Uterus (tissue), 4 donors: ENCODE measurements around the gene NDUFV2. TPM values are rescaled to one million over a fixed set of nuclear protein-coding genes. Genes with fewer than 3 reads are reported as not detected.
"Not testable (repeated sequence)": the region's sequence is repeated elsewhere in the genome, so short reads cannot be mapped to it uniquely, and the experiment has no call there.

Experiments used
- DNase-seq, 2 donors: peaks; one replicate each; pipeline ENCODE4 v3.0.0-alpha.2; 2019 to 2020
- H3K27ac ChIP-seq, 2 donors: fragments of 200-600 bp; sonication (generic); 1 replicate in 1 of 2; 2 replicates in 1 of 2; pipeline ENCODE4 v1.5.1; 2016 to 2018
- H3K27me3 ChIP-seq, 2 donors: fragments of 200-600 bp; sonication (generic); one replicate each; pipeline ENCODE4 v1.5.1; 2018 to 2019; ENCODE audit warnings: control low read depth in 1 of 2
- H3K36me3 ChIP-seq, 2 donors: fragments of 200-600 bp; sonication (generic); one replicate each; pipeline ENCODE4 v1.5.1; 2019; ENCODE audit warnings: control low read depth in 1 of 2
- H3K4me1 ChIP-seq, 2 donors: fragments of 200-600 bp; sonication (generic); one replicate each; pipeline ENCODE4 v1.5.1; 2018 to 2019; ENCODE audit warnings: control low read depth in 1 of 2
- H3K4me3 ChIP-seq, 2 donors: fragments of 200-600 bp; sonication (generic); 1 replicate in 1 of 2; 2 replicates in 1 of 2; pipeline ENCODE4 v1.5.1; 2018 to 2019; ENCODE audit warnings: mild to moderate bottlenecking in 1 of 2
- H3K9me3 ChIP-seq, 2 donors: fragments of 200-600 bp; sonication (generic); one replicate each; pipeline ENCODE4 v1.5.1; 2019; ENCODE audit warnings: control low read depth in 1 of 2
- POLR2A ChIP-seq, 2 donors: fragments of 450-650 bp; IDR thresholded peaks; one replicate each; pipeline ENCODE4 v1.6.1; 2016; ENCODE audit warnings: antibody characterized with exemption in 2 of 2, mild to moderate bottlenecking in 1 of 2, moderate library complexity in 1 of 2
- intact Hi-C: fragments of 100-400 bp; cut with DNase I; formaldehyde crosslinking; loops from one replicate; pipeline ENCODE4 v1.15.1; 2023; ENCODE audit warnings: low total_unique reads
- total RNA-seq, 4 donors: library from RNA; depleted of rRNA in 3 of 4; stranded (reverse); fragments of >200 nt in 3 of 4; gene quantifications; one replicate each; pipeline versions ENCODE4 v1.1.0 to v1.2.4, GENCODE V29; 2014 to 2023
- TF ChIP-seq, protein P1 (sequence below), 4 experiments: fragments of 200-600 bp in 2 of 4; fragments of 450-650 bp in 2 of 4; sonication (generic) in 2 of 4; IDR thresholded peaks; one replicate each; pipeline ENCODE4 v1.5.1; 2016 to 2019; ENCODE audit warnings: antibody characterized with exemption in 4 of 4, mild to moderate bottlenecking in 2 of 4, moderate library complexity in 1 of 4
- donor health status: DM: yes; HTN: yes; CAD: no.

The NDUFV2 gene
- total RNA-seq, 4 donors from 2014 or later: 54.8 to 99.8 (median 95.8) TPM

DNA sequence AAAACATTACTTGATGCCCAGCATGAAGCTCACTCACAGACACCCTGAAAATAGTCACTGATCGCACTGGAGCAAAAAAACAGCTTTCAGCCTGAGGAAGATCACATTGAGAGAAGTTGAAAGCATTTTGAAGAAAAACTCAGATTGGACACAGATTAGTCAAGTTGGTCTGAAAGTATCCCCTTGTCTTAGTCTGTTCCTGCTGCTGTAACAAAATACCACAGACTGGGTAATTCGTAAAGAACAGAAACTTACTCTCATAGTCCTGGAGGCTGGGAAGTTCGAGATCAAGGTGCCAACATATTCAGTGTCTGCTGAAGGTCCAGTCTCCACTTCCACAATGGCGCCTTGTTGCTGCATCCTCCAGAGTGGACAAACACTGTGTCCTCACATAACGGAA is 14.2 kb upstream of the NDUFV2 start:
- Histone ChIP-seq H3K9me3 (no peaks in the 10 kb centered on the region), H3K36me3 (no peaks in the 10 kb centered on the region), H3K27ac (no peak overlapping the region), H3K4me1 (no peaks in the 10 kb centered on the region), H3K4me3 (no peak overlapping the region), H3K27me3 (no peaks in the 10 kb centered on the region)
- TF ChIP-seq POLR2A (IDR thresholded peaks at IDR 0.05): no peak
- TF ChIP-seq, protein P1, sequence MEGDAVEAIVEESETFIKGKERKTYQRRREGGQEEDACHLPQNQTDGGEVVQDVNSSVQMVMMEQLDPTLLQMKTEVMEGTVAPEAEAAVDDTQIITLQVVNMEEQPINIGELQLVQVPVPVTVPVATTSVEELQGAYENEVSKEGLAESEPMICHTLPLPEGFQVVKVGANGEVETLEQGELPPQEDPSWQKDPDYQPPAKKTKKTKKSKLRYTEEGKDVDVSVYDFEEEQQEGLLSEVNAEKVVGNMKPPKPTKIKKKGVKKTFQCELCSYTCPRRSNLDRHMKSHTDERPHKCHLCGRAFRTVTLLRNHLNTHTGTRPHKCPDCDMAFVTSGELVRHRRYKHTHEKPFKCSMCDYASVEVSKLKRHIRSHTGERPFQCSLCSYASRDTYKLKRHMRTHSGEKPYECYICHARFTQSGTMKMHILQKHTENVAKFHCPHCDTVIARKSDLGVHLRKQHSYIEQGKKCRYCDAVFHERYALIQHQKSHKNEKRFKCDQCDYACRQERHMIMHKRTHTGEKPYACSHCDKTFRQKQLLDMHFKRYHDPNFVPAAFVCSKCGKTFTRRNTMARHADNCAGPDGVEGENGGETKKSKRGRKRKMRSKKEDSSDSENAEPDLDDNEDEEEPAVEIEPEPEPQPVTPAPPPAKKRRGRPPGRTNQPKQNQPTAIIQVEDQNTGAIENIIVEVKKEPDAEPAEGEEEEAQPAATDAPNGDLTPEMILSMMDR (IDR thresholded peaks at IDR 0.05): no peak
- no peak for DNase-seq
- intact Hi-C loops: no loop called here

DNA sequence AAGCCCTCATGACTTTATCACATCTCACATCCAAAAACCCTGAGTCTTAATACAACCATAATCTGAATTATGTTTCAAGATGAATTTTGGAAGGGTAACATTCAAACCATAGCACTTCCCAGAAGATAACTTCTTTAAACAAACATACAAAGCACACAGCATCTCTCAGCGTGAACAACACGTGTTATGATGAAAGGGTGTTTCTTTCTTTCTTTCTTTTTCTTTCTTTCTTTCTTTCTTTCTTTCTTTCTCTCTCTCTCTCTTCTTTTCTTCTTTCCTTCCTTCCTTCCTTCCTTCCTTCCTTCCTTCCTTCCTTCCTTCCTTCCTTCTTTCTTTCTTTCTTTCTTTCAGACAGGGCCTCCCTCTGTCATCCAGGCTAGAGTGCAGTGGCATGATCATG is 13.8 kb upstream of the NDUFV2 start:
- H3K4me1 ChIP-seq, DNase-seq, H3K9me3 ChIP-seq, intact Hi-C loops, H3K27me3 ChIP-seq, H3K36me3 ChIP-seq, H3K27ac ChIP-seq, H3K4me3 ChIP-seq: not testable (repeated sequence)

DNA sequence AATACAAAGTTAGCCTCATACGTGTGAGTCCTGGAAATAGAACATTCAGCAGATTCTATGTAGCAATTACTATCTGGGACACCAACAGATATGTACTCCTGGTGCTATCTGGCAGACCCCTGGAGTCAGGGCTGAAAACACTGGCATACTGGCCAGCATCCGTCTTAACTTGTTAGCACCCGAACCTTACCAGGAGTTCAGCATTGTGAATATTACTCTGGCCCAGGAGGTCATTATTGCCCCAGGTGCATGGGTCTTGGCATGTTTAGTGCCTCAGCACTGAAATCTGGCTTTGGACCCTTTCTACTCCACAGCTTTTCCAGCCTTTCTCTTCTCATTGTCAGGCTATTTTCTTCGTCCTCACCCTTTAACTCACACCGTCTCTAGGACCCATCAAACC is 11.9 kb upstream of the NDUFV2 start:
- Histone ChIP-seq H3K4me1 (no peaks in the 10 kb centered on the region), H3K4me3 (no peak overlapping the region), H3K27me3 (no peaks in the 10 kb centered on the region), H3K36me3 (no peaks in the 10 kb centered on the region), H3K27ac (no peak overlapping the region), H3K9me3 (no peaks in the 10 kb centered on the region)
- no peak for DNase-seq
- TF ChIP-seq, protein P1 (IDR thresholded peaks at IDR 0.05): no peak
- no peak for TF ChIP-seq POLR2A (IDR thresholded peaks at IDR 0.05)
- intact Hi-C loops: no loop called here

DNA sequence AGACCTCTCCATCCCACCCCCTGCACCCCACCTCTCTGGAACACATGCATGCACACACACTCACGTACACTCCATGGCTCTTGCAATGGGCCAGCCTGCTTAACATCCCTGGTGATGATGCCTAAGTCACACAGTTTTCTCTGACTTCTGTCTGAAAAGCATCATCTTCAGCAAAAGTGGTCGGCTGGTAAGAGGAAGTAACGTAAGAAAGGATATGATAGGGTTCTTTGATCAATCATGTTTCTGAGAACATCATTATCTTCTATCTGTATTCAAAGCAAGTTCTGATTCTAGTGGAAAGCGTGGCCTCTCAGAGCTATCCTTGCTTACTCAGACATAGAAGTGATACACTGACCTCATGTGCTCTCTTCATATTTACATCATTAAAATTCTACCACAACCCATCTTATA is 11.4 kb upstream of the NDUFV2 start:
- Histone ChIP-seq H3K36me3 (no peaks in the 10 kb centered on the region), H3K27ac (no peak overlapping the region), H3K4me1 (no peaks in the 10 kb centered on the region), H3K9me3 (no peaks in the 10 kb centered on the region), H3K4me3 (no peak overlapping the region), H3K27me3 (no peaks in the 10 kb centered on the region)
- TF ChIP-seq, protein P1 (IDR thresholded peaks at IDR 0.05): no peak
- no peak for TF ChIP-seq POLR2A (IDR thresholded peaks at IDR 0.05)
- intact Hi-C loops: no loop called here
- DNase-seq: no peak

DNA sequence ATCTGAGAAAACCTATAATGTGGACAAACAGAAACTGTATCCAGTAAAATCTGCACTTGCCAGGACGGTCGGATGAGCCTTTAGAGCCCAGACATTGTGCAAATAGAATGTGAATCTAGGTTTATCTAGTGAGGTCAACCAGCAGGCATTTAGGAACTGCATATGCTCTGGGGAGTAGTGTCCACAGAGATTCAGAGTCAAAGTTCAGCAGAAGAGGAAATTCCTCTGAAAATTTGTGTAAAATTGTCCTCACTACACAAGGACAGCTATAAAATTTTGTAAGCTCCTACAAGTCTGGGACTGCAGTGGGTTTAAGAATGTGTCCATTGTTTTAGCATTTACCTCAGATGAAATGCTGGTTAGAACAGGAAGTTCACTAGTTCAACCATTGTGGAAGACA is 9.8 kb upstream of the NDUFV2 start:
- no peaks in the 10 kb centered on the region for H3K27me3 ChIP-seq
- no peaks in the 10 kb centered on the region for H3K36me3 ChIP-seq
- H3K27ac ChIP-seq: no peak overlapping the region
- H3K4me1 ChIP-seq: no peaks in the 10 kb centered on the region
- no peak overlapping the region for H3K4me3 ChIP-seq
- intact Hi-C loops: no loop called here
- no peak for DNase-seq
- H3K9me3 ChIP-seq: no peaks in the 10 kb centered on the region
- TF ChIP-seq, protein P1 (IDR thresholded peaks at IDR 0.05): no peak
- no peak for TF ChIP-seq POLR2A (IDR thresholded peaks at IDR 0.05)

DNA sequence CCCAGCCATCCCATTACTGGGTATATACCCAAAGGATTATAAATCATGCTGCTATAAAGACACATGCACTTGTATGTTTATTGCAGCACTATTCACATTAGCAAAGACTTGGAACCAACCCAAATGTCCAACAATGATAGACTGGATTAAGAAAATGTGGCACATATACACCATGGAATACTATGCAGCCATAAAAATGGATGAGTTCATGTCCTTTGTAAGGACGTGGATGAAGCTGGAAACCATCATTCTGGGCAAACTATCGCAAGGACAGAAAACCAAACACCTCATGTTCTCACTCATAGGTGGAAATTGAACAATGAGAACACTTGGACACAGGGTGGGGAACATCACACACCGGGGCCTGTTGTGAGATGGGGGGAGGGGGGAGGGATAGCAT is 9.4 kb upstream of the NDUFV2 start:
- H3K9me3 ChIP-seq, H3K4me1 ChIP-seq, H3K36me3 ChIP-seq, H3K27ac ChIP-seq, DNase-seq, H3K27me3 ChIP-seq, H3K4me3 ChIP-seq, intact Hi-C loops: not testable (repeated sequence)
